Liver (tissue), 9 donors: ENCODE measurements around the gene NCS1. TPM values are rescaled to one million over a fixed set of nuclear protein-coding genes. Genes with fewer than 3 reads are reported as not detected.
A peak's percentile ranks its signal among the peaks of the same experiment; 100 is the strongest.

Source experiments
- DNase-seq: peaks from one replicate; pipeline ENCODE4 v3.0.0-alpha.2; 2017; ENCODE audit warnings: low spot score
- H3K27ac ChIP-seq, 2 donors: one replicate each; pipeline ENCODE4 v1.7.0; 2013; ENCODE audit warnings: inconsistent platforms in 2 of 2, low read length in 2 of 2, control low read depth in 1 of 2, low read depth in 1 of 2, mild to moderate bottlenecking in 1 of 2
- H3K27me3 ChIP-seq, 4 donors: one replicate each; pipeline versions ENCODE4 v1.6.1 to v1.7.0; 2013; ENCODE audit warnings: low read length in 3 of 4, inconsistent platforms in 1 of 4, mild to moderate bottlenecking in 1 of 4, moderate library complexity in 1 of 4; ENCODE audit not compliant: control insufficient read depth in 4 of 4, insufficient read depth in 4 of 4
- H3K36me3 ChIP-seq, 4 donors: one replicate each; pipeline versions ENCODE4 v1.6.1 to v1.7.0; 2013; ENCODE audit warnings: low read length in 3 of 4, mild to moderate bottlenecking in 3 of 4, low read depth in 1 of 4, moderate library complexity in 1 of 4; ENCODE audit not compliant: control insufficient read depth in 4 of 4, insufficient read depth in 3 of 4
- H3K4me1 ChIP-seq, 4 donors: one replicate each; pipeline versions ENCODE4 v1.6.1 to v1.7.0; 2013; ENCODE audit warnings: low read length in 3 of 4, mild to moderate bottlenecking in 3 of 4, moderate library complexity in 1 of 4; ENCODE audit not compliant: control insufficient read depth in 4 of 4, insufficient read depth in 4 of 4
- H3K4me3 ChIP-seq, 3 donors: one replicate each; pipeline versions ENCODE4 v1.6.1 to v1.7.0; 2013; ENCODE audit warnings: low read length in 3 of 3, control low read depth in 1 of 3, low read depth in 1 of 3, mild to moderate bottlenecking in 1 of 3
- H3K9ac ChIP-seq, 2 donors: one replicate each; pipeline ENCODE4 v1.7.0; 2013; ENCODE audit warnings: low read length in 2 of 2, mild to moderate bottlenecking in 2 of 2, moderate library complexity in 2 of 2, control low read depth in 1 of 2, low read depth in 1 of 2
- H3K9me3 ChIP-seq, 4 donors: one replicate each; pipeline versions ENCODE4 v1.6.1 to v1.7.0; 2013; ENCODE audit warnings: low read length in 3 of 4; ENCODE audit not compliant: control insufficient read depth in 4 of 4
- ATF3 ChIP-seq: IDR thresholded peaks from 2 replicates; pipeline ENCODE4 v1.6.1; 2016; ENCODE audit warnings: antibody characterized with exemption
- CTCF ChIP-seq: fragments of 150-350 bp; IDR thresholded peaks from 2 replicates; pipeline ENCODE4 v1.5.1; 2017; ENCODE audit warnings: improper control_type of control experiment, low read depth, low read length; ENCODE audit not compliant: missing input control
- HNF4A ChIP-seq, 2 donors: conservative IDR thresholded peaks; 2 replicates each; pipeline ENCODE4 v1.6.1; 2016; ENCODE audit warnings: antibody characterized with exemption in 2 of 2, mild to moderate bottlenecking in 2 of 2
- MAX ChIP-seq: IDR thresholded peaks from 2 replicates; pipeline ENCODE4 v1.6.1; 2016; ENCODE audit warnings: antibody characterized with exemption
- RAD21 ChIP-seq, 2 donors: IDR thresholded peaks; 2 replicates each; pipeline ENCODE4 v1.6.1; 2016; ENCODE audit warnings: antibody characterized with exemption in 2 of 2, mild to moderate bottlenecking in 2 of 2
- REST ChIP-seq: IDR thresholded peaks from 2 replicates; pipeline ENCODE4 v1.6.1; 2016; ENCODE audit warnings: antibody characterized with exemption, mild to moderate bottlenecking
- ZBTB33 ChIP-seq: IDR thresholded peaks from 2 replicates; pipeline ENCODE4 v1.6.1; 2016; ENCODE audit warnings: antibody characterized with exemption
- WGBS: extraction: QIAGEN DNeasy Blood & Tissue Kit; methylation state at CpG from one replicate; pipeline ENCODE4 v1.1.7; 2013; 5-methylcytosine and 5-hydroxymethylcytosine counted together
- polyA plus RNA-seq, 2 donors: library from polyadenylated mRNA; stranded (reverse) in 1 of 2; unstranded in 1 of 2; fragments of 200-250 nt in 1 of 2; fragments of >200 nt in 1 of 2; fragmentation: Nextera tagmentation in 1 of 2; extraction: Ambion mirVana in 1 of 2; gene quantifications; one replicate each; pipeline versions ENCODE4 v1.2.1 to v1.2.3, GENCODE V29; 2013 to 2015
- total RNA-seq, 2 donors: library from RNA; depleted of rRNA; stranded (reverse); fragments of >200 nt; gene quantifications; one replicate each; pipeline ENCODE4 v1.2.3, GENCODE V29; 2014
- donor health status: healthy.
- donor health status: healthy.
- donor health status: healthy.
- donor health status: healthy.
- donor health status: healthy.

NCS1 gene
- total and polyA plus RNA-seq, 4 donors: 0.35 to 2.5 (median 1.2) TPM

GRCh38 chr9:130219661-130220096, 47.5 kb downstream of the NCS1 start (continued):
- TF ChIP-seq REST (no peak), ATF3 (no peak), MAX (no peak)

GRCh38 chr9:130220352-130220751, 48.1 kb downstream of the NCS1 start:
- no peak for DNase-seq
- Histone ChIP-seq H3K36me3 (no peaks in the 10 kb centered on the region), H3K27me3 (no peaks in the 10 kb centered on the region), H3K4me1 (no peaks in the 10 kb centered on the region), H3K27ac (no peak overlapping the region), H3K9me3 (no peaks in the 10 kb centered on the region), H3K9ac (no peak overlapping the region), H3K4me3 (no peak overlapping the region)
- 72% methylated on average over 9 of the region's 9 CpGs for WGBS
- TF ChIP-seq ZBTB33 (no peak), RAD21 (IDR thresholded peaks at IDR 0.05) (peak in 1 of 2 donors; percentile 25), CTCF (peak; percentile 8)

- 94% methylated on average over 9 of the region's 9 CpGs for WGBS
- H3K4me1 ChIP-seq: no peaks in the 10 kb centered on the region
- DNase-seq: no peak
- H3K36me3 ChIP-seq: peaks cover 0 to 1% (median 0%) of the 10 kb centered on the region in 4 donors
- no peak overlapping the region for H3K4me3 ChIP-seq
- TF ChIP-seq RAD21 (IDR thresholded peaks at IDR 0.05): no peak
- TF ChIP-seq HNF4A (conservative IDR thresholded peaks at IDR 0.05): no peak
- TF ChIP-seq ZBTB33: no peak
- no peak for TF ChIP-seq MAX
- TF ChIP-seq ATF3: no peak
- H3K9ac ChIP-seq: no peak overlapping the region
- H3K9me3 ChIP-seq: peaks cover 0 to 5% (median 3%) of the 10 kb centered on the region in 4 donors
- no peak overlapping the region for H3K27ac ChIP-seq
- H3K27me3 ChIP-seq: no peaks in the 10 kb centered on the region
Observed at GRCh38 chr9:130222833-130223232, 50.6 kb downstream of the NCS1 start.
